Subcutaneous preadipocyte (primary cell): ENCODE data around the gene GBX2. TPM values are rescaled to one million over a fixed set of nuclear protein-coding genes. Genes with fewer than 3 reads are reported as not detected.

Experiments used
- small RNA-seq: library from RNA; depleted of rRNA; stranded (forward); fragments of <200 nt; gene quantifications from one replicate; pipeline ENCODE3, GENCODE V24; 2012
- total RNA-seq: library from RNA; depleted of rRNA; stranded (reverse); fragments of >200 nt; gene quantifications from 2 replicates; pipeline ENCODE4 v1.2.3, GENCODE V29; 2012

The GBX2 gene
- under 0.01 TPM in 1 of 2 replicates, not detected in the other for total RNA-seq

DNA sequence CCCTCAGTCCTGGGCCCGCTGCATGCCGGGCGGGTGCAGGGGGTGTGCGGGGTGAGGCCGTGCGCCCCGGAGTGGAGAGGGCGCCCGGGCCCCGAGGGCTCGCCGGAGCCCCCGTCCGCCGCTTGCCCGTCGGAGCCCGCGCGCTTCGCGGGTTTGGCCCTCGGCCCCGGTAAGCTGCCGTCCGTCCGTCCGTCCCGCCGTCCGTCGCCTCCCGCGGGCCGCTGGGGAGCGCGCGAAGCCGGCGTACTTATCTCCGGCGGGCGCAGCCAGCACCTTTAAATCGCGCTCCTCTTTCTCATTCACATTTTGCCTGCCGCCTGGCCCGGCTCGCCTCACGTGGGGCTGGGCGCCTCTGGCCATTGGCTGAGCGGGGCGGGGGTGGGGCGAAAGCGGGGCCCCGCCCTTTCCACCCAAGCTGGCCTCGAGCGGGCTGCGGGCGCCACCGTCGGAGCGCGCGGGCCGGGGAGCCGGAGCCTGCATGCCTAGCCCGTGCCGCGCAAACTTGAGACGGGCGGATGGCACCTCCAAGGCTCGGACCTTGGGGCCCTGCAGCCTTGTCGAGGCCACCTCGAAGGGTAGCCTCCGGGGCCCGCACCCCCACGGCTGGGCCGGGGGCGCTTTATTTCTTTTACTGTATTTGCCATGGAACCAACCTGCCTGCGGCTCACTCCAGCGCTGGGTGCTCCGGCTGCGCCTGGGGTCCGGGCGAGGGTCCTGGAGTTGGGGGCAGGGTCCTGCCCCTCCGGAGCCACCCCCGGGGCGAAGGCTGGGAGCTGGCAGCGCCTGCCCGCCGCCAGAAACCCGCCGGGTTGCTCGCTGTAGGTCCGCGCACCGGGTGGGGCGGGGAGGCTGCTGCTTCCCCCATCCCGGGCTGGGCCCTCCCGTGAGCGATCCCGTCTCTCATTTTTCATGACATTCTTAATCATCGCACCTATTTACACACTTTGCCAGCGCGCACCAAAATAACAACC lies at the start of gene GBX2:
TSS of gene GBX2 (minus strand) at position 277 of the 971 bp plus-strand sequence. CDS start 415 bp downstream, outside the sequence.

Small RNA genes lying within 50 kb of the gene (small RNA-seq; reads per million reads assigned to genes)
- not detected for gene RF00019
- gene RNU1-31P, result 0.16 reads per million

Other genes starting within 250 kb of the GBX2 start
- gene ASB18, start 96.0 kb upstream of the GBX2 start, total RNA-seq, result not detected in 2 replicates